Upper lobe of right lung (tissue), 1 donor: ENCODE data around the gene TREM2. TPM values are rescaled to one million over a fixed set of nuclear protein-coding genes. Genes with fewer than 3 reads are reported as not detected.

Experiments used
- ATAC-seq: fragments of 200-7000 bp; cut with Tn5 transposase; one replicate; pipeline ENCODE4 v1.9.1; 2020; ENCODE audit warnings: mild to moderate bottlenecking, moderate library complexity
- DNase-seq: peaks from one replicate; pipeline ENCODE4 v3.0.0-alpha.2; 2020
- H3K27ac ChIP-seq: fragments of 200-600 bp; one replicate; pipeline ENCODE4 v1.8.0; 2022
- H3K27me3 ChIP-seq: fragments of 200-600 bp; one replicate; pipeline ENCODE4 v1.8.0; 2022; ENCODE audit warnings: mild to moderate bottlenecking
- H3K36me3 ChIP-seq: fragments of 200-600 bp; one replicate; pipeline ENCODE4 v1.8.0; 2022
- H3K4me1 ChIP-seq: fragments of 200-600 bp; one replicate; pipeline ENCODE4 v1.8.0; 2022
- H3K4me3 ChIP-seq: fragments of 200-600 bp; one replicate; pipeline ENCODE4 v1.8.0; 2022; ENCODE audit warnings: mild to moderate bottlenecking
- H3K9me3 ChIP-seq: fragments of 200-600 bp; one replicate; pipeline ENCODE4 v1.8.0; 2022
- CTCF ChIP-seq: fragments of 200-600 bp; IDR thresholded peaks from one replicate; pipeline ENCODE4 v1.8.0; 2022; ENCODE audit warnings: antibody characterized with exemption
- intact Hi-C: fragments of 100-400 bp; cut with DNase I; formaldehyde crosslinking; loops from one replicate; pipeline ENCODE4 v1.11.0; 2022
- total RNA-seq: library from RNA; stranded (reverse); fragmentation: NEBNext Ultra II Directional; extraction: Animal tissue kit (Norgen Biotek cat#: 25700); gene quantifications from one replicate; pipeline ENCODE4 v1.2.1, GENCODE V29; 2021
- donor health status: DM: no; HTN: yes; CAD: no; lungs with severe emphysema.

Gene TREM2
- total RNA-seq, 1 donor from 2014 or later, result 62.2 TPM

- H3K4me1 ChIP-seq, result no peaks in the 10 kb centered on the region
- ATAC-seq, result no peak
- H3K36me3 ChIP-seq, result no peaks in the 10 kb centered on the region
- peaks cover 3% of the 10 kb centered on the region for H3K27me3 ChIP-seq
- no peak overlapping the region for H3K4me3 ChIP-seq
- intact Hi-C loops, result no loop called here
- DNase-seq, result no peak
- TF ChIP-seq CTCF, result no peak
- no peak overlapping the region for H3K27ac ChIP-seq
- no peaks in the 10 kb centered on the region for H3K9me3 ChIP-seq
Observed at GRCh38 chr6:41187924-41188886, 25.3 kb upstream of the TREM2 start.

- no peaks in the 10 kb centered on the region for H3K9me3 ChIP-seq
- no peaks in the 10 kb centered on the region for H3K36me3 ChIP-seq
- ATAC-seq (peak; percentile 40), DNase-seq (no peak)
- no peak overlapping the region for H3K4me3 ChIP-seq
- no peak for TF ChIP-seq CTCF
- intact Hi-C loops, result no loop called here
- no peak overlapping the region for H3K27ac ChIP-seq
- no peaks in the 10 kb centered on the region for H3K27me3 ChIP-seq
- no peaks in the 10 kb centered on the region for H3K4me1 ChIP-seq
Observed at GRCh38 chr6:41186031-41186562, 23.2 kb upstream of the TREM2 start.

GRCh38 chr6:41184761-41185160 is 21.8 kb upstream of the TREM2 start:
- Histone ChIP-seq H3K4me1 (no peaks in the 10 kb centered on the region), H3K4me3 (no peak overlapping the region), H3K36me3 (no peaks in the 10 kb centered on the region), H3K27me3 (no peaks in the 10 kb centered on the region), H3K27ac (no peak overlapping the region), H3K9me3 (no peaks in the 10 kb centered on the region)
- ATAC-seq, result no peak
- TF ChIP-seq CTCF, result no peak
- DNase-seq, result no peak
- intact Hi-C loops, result no loop called here

- Histone ChIP-seq H3K4me3 (no peak overlapping the region), H3K27me3 (peaks cover 9% of the 10 kb centered on the region), H3K4me1 (no peaks in the 10 kb centered on the region), H3K27ac (peak overlapping the region; percentile 68), H3K9me3 (no peaks in the 10 kb centered on the region), H3K36me3 (no peaks in the 10 kb centered on the region)
- DNase-seq (no peak), ATAC-seq (peak; percentile 86)
- intact Hi-C loops, result no loop called here
- TF ChIP-seq CTCF, result peak; percentile 53
Observed at GRCh38 chr6:41182069-41183034, 19.4 kb upstream of the TREM2 start.

GRCh38 chr6:41181566-41181965 is 18.6 kb upstream of the TREM2 start:
- ATAC-seq, result no peak
- H3K4me3 ChIP-seq, result no peak overlapping the region
- DNase-seq, result no peak
- no peaks in the 10 kb centered on the region for H3K9me3 ChIP-seq
- no peak overlapping the region for H3K27ac ChIP-seq
- no peak for TF ChIP-seq CTCF
- peaks cover 9% of the 10 kb centered on the region for H3K27me3 ChIP-seq
- no peaks in the 10 kb centered on the region for H3K36me3 ChIP-seq
- no peaks in the 10 kb centered on the region for H3K4me1 ChIP-seq
- intact Hi-C loops, result no loop called here
